ENCODE measurements around the gene EEA1.

DNA sequence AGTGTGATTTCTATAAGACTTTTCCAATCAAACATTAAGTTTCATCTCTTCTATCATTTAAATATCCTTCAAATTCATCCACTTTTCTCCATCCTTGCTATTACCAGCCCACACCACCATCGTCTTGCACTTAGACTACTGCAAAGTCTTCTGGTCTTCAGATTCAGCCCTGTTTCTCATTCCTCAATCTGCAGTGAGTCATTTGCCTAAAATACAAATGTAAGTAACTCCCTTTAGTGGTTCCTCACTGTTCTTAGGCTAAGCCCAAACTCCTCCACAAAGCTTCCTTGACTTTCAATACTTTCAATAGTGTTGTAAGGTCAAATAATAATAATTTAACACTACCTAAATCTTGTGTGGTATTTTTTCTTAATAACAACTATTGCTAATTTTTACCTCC lies 143.1 kb downstream of the EEA1 start:
- TF ChIP-seq, protein P1, sequence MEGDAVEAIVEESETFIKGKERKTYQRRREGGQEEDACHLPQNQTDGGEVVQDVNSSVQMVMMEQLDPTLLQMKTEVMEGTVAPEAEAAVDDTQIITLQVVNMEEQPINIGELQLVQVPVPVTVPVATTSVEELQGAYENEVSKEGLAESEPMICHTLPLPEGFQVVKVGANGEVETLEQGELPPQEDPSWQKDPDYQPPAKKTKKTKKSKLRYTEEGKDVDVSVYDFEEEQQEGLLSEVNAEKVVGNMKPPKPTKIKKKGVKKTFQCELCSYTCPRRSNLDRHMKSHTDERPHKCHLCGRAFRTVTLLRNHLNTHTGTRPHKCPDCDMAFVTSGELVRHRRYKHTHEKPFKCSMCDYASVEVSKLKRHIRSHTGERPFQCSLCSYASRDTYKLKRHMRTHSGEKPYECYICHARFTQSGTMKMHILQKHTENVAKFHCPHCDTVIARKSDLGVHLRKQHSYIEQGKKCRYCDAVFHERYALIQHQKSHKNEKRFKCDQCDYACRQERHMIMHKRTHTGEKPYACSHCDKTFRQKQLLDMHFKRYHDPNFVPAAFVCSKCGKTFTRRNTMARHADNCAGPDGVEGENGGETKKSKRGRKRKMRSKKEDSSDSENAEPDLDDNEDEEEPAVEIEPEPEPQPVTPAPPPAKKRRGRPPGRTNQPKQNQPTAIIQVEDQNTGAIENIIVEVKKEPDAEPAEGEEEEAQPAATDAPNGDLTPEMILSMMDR (IDR thresholded peaks at IDR 0.05): no peak
- TF ChIP-seq POLR2A (IDR thresholded peaks at IDR 0.05): no peak
